ENCODE data around the gene KCTD1.

- TF ChIP-seq CTCF (IDR thresholded peaks at IDR 0.05; ENCODE audit: low read depth, low read length) (no peak), EZH2phosphoT487 (IDR thresholded peaks at IDR 0.05; ENCODE audit: low read depth) (no peak)
Observed at GRCh38 chr18:26531605-26532298, 16.6 kb downstream of the KCTD1 start.
